Pericardium fibroblast (primary cell): ENCODE measurements around the gene STYXL1. TPM values are rescaled to one million over a fixed set of nuclear protein-coding genes. Genes with fewer than 3 reads are reported as not detected.

Experiments
- total RNA-seq: library from RNA; depleted of rRNA; stranded (reverse); fragments of >200 nt; gene quantifications from 2 replicates; pipeline ENCODE4 v1.2.3, GENCODE V29; 2015

Gene STYXL1
- total RNA-seq: 24.3 and 53.3 TPM in 2 replicates

DNA sequence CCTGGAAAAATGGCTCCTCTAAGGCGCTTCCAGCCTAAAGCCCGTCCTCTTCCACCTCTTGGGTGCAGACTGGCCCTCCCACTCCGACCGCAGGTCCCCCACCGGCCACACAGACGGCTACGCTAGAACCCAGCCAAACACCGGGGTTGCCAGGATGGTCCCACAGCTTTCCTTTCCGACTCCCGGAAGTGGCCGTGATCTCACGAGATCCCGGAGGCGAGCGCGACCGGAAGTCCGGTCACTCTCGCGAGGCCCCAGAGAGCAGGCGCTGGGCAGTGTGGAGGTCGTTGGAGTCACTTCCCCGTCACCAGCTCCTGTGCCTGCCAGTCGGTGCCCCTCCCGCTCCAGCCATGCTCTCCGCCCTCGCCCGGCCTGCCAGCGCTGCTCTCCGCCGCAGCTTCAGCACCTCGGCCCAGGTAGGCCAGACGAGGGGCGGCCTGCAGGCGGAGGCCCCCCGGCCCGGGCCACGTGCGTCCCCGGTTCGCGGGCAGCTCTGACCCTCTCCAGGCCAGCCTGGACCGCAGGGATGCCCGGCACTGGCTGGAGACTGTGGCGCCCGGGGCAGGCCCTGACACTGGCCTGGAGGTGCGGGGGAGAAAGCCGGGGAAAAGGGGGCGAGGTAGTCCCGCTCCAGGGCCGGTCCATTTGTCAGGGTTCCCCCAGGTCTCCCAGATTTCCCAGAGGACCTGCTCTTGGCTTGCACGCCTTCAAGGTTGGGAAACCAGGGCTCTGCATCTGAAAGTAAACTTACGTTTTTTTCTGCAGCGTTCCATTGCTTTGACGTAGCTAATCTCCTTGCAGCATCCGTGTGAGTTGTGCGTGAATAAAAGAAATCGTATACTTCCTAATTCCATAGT is at the start of gene STYXL1, which contains the start of gene MDH2:
Gene STYXL1, minus strand, starts transcription at position 190 of the 857 bp plus-strand sequence. CDS start 17,477 bp downstream, outside the sequence.
Gene MDH2, plus strand, starts transcription at position 296 of the 857 bp plus-strand sequence. Its CDS starts 55 bp downstream, at position 351.

DNA sequence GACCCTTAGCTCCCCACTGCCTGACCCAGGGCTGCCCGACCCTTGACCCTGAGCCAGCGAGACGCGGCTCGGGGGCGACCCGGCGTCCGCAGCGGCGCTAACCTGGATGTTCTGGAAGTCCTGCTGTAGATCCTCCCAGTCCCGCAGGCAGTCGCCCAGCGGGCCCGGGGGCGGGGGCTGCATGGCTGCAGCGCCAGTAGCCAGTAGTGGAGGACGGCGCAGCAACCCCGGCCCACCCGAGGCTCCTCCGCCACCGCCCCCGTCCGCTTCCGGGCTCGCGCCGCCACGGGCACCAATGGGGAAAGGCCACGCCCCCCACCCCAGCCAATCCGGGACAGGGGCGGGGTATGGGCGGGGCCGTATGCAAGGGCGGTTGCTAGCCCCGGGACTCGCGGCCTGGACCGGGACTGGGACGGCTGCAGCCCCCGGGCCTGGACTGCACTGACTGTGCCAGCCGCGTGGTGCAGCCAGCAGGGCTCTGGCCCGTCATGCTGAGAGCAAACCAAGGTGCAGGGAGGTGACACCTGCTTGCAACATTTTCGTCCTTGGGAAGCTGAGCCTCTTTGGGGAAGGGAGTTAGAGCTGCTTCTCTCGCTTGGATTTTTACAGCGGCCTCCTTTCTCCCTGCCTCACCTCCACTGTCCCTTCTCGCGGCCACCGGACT is 53.3 kb downstream of the STYXL1 start, which contains the start of gene TMEM120A:
Gene TMEM120A, minus strand, starts transcription at position 208 of the 664 bp plus-strand sequence. Its CDS starts 25 bp downstream, at position 183.

Other genes starting within 250 kb of the STYXL1 start
- not detected in 2 replicates for gene CCL24, start 234.2 kb downstream of the STYXL1 start, total RNA-seq
- 28.0 and 31.5 TPM in 2 replicates for gene RHBDD2, start 169.0 kb downstream of the STYXL1 start, total RNA-seq
- 78.5 and 89.2 TPM in 2 replicates for gene POR, start 132.8 kb downstream of the STYXL1 start, total RNA-seq
- 10.0 and 13.5 TPM in 2 replicates for gene TMEM120A, start 53.4 kb downstream of the STYXL1 start, total RNA-seq
- gene MDH2, start 106 bp upstream of the STYXL1 start, total RNA-seq: 84.2 and 96.0 TPM in 2 replicates
- 2.0 and 2.7 TPM in 2 replicates for gene SRRM3, start 153.9 kb upstream of the STYXL1 start, total RNA-seq